COR-L47 (cell line): Measurements from ENCODE around the gene SLC46A3.

ENCODE experiments used
- DNase-seq: peaks from one replicate; lab custom pipeline; 2025; lab: John Stamatoyannopoulos, UW

The SLC46A3 gene

GRCh38 chr13:28680541-28680940, 38.2 kb downstream of the SLC46A3 start:
- no peak for DNase-seq

GRCh38 chr13:28679628-28680027, 39.1 kb downstream of the SLC46A3 start:
- DNase-seq: no peak

- DNase-seq: no peak
Observed at GRCh38 chr13:28678809-28679208, 40.0 kb downstream of the SLC46A3 start.

- no peak for DNase-seq
Observed at GRCh38 chr13:28671126-28671792, 47.5 kb downstream of the SLC46A3 start.

- no peak for DNase-seq
Observed at GRCh38 chr13:28666897-28667488, 51.8 kb downstream of the SLC46A3 start.

- no peak for DNase-seq
Observed at GRCh38 chr13:28659621-28659970, 59.2 kb downstream of the SLC46A3 start.

- DNase-seq: peak; percentile 79
Observed at GRCh38 chr13:28658796-28659620, 59.8 kb downstream of the SLC46A3 start, which contains the start of gene POMP. Gene POMP, plus strand, starts transcription at chr13:28659130. Its CDS starts 55 bp downstream, at chr13:28659185.

- DNase-seq: no peak
Observed at GRCh38 chr13:28658539-28658795, 60.3 kb downstream of the SLC46A3 start.

- no peak for DNase-seq
Observed at GRCh38 chr13:28657784-28658538, 60.8 kb downstream of the SLC46A3 start.

GRCh38 chr13:28655561-28655960, 63.2 kb downstream of the SLC46A3 start:
- DNase-seq: no peak

GRCh38 chr13:28654276-28654675, 64.5 kb downstream of the SLC46A3 start:
- no peak for DNase-seq

- no peak for DNase-seq
Observed at GRCh38 chr13:28653111-28653510, 65.7 kb downstream of the SLC46A3 start.

- DNase-seq: no peak
Observed at GRCh38 chr13:28651810-28652401, 66.9 kb downstream of the SLC46A3 start.

- DNase-seq: no peak
Observed at GRCh38 chr13:28650284-28650683, 68.5 kb downstream of the SLC46A3 start.
